AG10803 (cell line): ENCODE data around the gene VPS41.

ENCODE experiments used
- DNase-seq: peaks from one replicate; pipeline ENCODE4 v3.0.0; 2010; ENCODE audit warnings: low read depth
- H3K4me3 ChIP-seq: 2 replicates; pipeline ENCODE4 v1.5.1; 2011; ENCODE audit warnings: mild to moderate bottlenecking, low read length, control low read depth
- TF ChIP-seq, protein P1 (sequence below): conservative IDR thresholded peaks from 2 replicates; pipeline ENCODE4 v1.5.1; 2011; ENCODE audit warnings: mild to moderate bottlenecking, low read length, control low read depth, inconsistent platforms

Gene VPS41

DNA sequence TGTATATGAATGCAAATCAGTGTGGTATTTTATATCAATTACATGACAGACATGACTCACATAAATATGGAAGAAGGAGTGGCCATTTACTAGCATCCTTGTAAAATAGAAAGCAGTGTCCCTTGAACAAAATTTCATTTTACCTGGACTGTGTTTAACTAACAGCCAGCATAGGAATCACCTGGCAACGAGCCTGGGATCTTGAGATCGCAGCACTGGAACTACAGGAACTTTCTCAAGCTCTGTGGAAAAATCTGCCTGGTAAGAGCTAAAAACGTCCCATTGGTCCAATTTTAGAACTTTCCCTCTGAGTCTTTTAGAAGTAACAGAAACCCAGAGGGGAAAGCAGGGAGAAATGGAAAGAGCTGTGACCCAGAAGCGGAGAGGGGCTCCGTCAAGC is 208.9 kb downstream of the VPS41 start:
- peak; percentile 4 for DNase-seq
- TF ChIP-seq, protein P1, sequence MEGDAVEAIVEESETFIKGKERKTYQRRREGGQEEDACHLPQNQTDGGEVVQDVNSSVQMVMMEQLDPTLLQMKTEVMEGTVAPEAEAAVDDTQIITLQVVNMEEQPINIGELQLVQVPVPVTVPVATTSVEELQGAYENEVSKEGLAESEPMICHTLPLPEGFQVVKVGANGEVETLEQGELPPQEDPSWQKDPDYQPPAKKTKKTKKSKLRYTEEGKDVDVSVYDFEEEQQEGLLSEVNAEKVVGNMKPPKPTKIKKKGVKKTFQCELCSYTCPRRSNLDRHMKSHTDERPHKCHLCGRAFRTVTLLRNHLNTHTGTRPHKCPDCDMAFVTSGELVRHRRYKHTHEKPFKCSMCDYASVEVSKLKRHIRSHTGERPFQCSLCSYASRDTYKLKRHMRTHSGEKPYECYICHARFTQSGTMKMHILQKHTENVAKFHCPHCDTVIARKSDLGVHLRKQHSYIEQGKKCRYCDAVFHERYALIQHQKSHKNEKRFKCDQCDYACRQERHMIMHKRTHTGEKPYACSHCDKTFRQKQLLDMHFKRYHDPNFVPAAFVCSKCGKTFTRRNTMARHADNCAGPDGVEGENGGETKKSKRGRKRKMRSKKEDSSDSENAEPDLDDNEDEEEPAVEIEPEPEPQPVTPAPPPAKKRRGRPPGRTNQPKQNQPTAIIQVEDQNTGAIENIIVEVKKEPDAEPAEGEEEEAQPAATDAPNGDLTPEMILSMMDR: no peak
- no peak overlapping the region for H3K4me3 ChIP-seq

GRCh38 chr7:38699471-38699870 is 209.5 kb downstream of the VPS41 start:
- TF ChIP-seq, protein P1: no peak
- peak; percentile 75 for DNase-seq

DNA sequence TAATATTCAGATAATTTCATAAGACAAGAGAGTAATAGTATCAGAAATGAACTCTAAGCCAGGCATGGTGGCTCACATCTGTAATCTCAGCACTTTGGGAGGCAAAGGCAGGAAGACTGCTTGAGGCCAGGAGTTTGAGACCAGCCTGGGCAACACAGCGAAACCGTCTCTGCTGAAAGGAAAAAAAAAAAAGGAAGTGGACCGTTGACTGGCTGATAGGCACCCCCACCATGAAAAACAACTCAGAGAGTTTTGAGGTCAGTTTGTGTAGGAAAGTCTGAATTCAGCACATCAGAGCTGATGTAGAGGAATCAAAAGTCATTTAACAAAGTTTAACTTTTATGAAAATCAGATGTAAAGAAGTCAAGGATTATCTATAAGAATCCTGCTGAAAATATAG is 214.7 kb downstream of the VPS41 start:
- DNase-seq: no peak
- H3K4me3 ChIP-seq: no peak overlapping the region
- TF ChIP-seq, protein P1: no peak

More at GRCh38 chr7:38699471-38699870, 209.5 kb downstream of the VPS41 start:
- H3K4me3 ChIP-seq: no peak overlapping the region

DNA sequence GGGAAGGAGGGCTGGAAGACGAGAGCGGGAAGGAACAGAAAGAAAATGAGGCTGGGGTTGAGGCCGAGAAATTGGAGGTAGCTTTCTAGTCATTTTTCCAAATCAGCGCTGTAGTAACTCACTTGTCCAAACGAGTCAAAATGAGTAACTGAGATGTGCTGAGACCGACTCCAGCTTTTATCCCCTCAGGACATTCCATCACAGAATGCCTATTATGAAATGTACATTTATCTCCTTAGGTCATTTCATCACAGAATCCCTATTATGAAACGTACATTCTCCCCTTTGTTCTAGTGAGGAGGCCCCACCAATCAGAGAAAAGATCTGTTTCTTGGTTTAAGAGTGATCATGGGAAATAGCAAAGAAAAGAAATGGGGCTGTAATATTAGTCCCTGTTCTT is 222.1 kb downstream of the VPS41 start:
- DNase-seq: no peak
- no peak overlapping the region for H3K4me3 ChIP-seq
- TF ChIP-seq, protein P1: no peak

- no peak for DNase-seq
- TF ChIP-seq, protein P1: no peak
- H3K4me3 ChIP-seq: no peak overlapping the region
These were observed 223.1 kb downstream of the VPS41 start for GRCh38 chr7:38685851-38686250.

DNA sequence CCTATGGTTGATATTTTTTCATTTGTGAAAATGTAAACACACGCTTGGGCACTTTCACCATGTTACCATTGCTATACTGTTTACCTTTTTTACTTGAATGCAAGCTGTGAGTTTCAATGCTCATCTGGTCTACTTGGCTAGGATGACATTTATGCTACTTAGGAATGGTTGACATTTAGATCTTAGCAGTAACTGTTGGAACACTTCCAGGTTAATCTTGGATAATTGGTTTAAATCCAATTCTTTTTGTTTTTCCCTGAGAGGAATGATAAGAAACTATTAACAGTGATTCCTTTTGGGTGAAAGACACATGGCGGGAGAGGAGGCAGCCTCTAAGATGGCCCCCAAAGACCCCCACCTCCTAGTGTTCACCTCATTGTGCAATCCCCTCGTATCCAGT is 226.4 kb downstream of the VPS41 start:
- TF ChIP-seq, protein P1: no peak
- no peak overlapping the region for H3K4me3 ChIP-seq
- DNase-seq: no peak

GRCh38 chr7:38681882-38682281 is 227.1 kb downstream of the VPS41 start:
- TF ChIP-seq, protein P1: no peak
- no peak overlapping the region for H3K4me3 ChIP-seq
- DNase-seq: peak; percentile 46
